NOMO-1 (cell line): ENCODE measurements around the gene IL25.
"Not testable (repeated sequence)": the region's sequence is repeated elsewhere in the genome, so short reads cannot be mapped to it uniquely, and the experiment has no call there.

Experiments used
- DNase-seq, 2 experiments: peaks; one replicate each; lab custom pipeline; 2025; ENCODE audit not compliant: unreplicated experiment in 2 of 2; lab: John Stamatoyannopoulos, UW

IL25 gene

DNA sequence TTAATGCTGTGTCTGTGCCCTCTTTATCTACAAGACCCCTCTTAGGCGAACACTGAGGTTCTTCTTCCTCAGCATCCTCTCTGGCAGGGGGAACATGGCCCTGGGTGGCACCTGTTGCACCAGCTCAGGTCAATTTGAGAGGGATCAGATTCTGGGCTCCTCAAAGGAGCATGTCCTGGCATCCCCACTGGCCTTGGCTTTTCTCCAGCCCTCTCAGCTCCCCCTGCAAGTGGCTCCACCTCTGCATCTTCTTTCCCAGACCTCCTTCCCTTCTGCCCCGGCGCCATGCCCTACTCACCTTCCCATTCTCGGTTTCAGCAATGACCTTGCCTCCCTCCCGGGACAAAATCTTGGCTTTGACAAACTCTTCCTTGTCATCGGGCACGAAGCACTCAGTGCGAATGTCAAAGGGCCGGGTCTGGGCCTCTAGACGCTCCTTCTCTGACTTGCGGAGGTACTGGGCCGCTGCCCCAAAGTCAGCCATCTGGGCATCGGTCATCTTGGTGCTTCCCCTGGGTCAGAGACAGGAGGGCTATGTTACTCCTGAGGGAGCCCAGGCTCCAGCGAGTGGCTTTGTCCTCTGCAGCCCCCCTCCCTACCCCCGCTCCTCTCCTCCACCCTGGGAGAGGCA, 34.2 kb downstream of the IL25 start:
- DNase-seq, result no peak

DNA sequence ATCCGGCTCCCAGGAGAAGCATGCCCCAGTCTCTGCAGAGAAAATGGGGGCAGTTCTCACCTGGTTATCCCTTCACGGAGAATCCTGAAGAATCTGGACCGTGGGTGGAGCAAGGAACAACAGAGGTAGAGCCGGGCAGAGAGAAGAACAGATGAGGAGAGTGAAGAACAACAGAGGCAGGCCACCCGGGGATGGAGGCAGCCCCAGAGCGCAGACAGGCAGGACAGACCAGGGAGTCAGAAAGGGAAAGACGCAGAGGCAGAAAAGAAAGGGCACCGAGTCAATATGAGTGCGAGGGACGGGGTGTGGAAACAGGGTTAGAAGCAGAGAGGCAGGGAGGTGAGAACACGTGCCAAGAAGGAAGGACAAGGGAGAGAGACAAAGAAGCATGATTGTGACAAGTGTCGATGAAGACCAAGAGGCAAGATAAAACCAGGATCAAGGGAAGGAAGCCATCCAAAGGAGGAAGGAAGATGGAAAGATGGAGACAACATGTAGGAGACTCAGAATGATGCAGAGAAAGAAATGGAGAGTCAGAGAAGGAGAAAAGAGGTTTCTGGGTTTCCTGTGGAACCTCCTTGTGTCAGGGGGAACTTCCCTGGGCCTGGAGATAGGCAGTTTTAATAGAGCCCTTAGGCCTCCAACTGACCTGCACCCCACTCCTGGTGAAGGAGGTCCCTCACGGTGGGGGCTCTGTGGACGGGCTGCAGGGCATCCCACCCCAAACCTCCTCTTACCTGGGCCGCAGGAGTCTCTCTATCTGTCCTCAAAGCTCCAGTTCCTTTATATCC, 35.1 kb downstream of the IL25 start, which contains the start of gene MYH6:
Gene MYH6 (minus strand): TSS at position 758 of the 791 bp plus-strand sequence. CDS start 1,050 bp downstream, outside the sequence.
- DNase-seq, result no peak

DNA sequence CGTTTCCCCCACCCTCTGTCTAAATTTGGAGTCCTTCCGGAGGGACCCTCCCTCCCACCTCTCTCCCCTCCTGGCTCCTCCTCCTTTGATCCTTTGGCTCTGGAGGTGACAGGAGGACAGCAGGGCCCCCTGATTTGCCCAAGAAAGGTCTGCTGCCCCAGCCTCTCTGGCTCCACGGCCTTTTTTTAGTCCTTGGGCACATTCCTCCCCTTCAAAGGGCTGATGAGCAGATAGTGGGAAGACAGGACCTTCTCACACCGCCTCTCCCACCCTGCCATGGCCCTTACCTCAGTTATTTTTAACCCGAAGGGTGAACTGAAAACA, 35.7 kb downstream of the IL25 start:
- no peak for DNase-seq

DNA sequence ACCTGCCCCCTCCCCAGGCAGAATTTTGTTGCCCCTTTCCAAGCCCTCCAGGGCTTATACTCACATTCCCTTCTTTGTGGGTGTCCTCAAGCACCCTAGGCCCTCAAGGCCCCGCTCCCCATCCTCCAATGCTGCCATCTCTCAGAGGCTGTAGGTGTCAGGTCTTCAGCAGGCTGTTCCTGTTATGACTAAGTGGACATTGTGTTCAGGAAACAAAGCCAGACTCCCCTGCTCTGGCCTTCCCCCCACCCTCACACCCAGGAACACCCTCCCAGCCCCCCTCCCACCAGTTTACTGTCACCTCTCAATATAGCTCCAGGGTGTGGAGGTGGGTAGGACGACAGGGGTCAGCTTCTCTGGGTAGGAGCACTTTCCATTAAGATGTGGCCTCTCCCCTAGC, 36.9 kb downstream of the IL25 start:
- DNase-seq, result no peak

DNA sequence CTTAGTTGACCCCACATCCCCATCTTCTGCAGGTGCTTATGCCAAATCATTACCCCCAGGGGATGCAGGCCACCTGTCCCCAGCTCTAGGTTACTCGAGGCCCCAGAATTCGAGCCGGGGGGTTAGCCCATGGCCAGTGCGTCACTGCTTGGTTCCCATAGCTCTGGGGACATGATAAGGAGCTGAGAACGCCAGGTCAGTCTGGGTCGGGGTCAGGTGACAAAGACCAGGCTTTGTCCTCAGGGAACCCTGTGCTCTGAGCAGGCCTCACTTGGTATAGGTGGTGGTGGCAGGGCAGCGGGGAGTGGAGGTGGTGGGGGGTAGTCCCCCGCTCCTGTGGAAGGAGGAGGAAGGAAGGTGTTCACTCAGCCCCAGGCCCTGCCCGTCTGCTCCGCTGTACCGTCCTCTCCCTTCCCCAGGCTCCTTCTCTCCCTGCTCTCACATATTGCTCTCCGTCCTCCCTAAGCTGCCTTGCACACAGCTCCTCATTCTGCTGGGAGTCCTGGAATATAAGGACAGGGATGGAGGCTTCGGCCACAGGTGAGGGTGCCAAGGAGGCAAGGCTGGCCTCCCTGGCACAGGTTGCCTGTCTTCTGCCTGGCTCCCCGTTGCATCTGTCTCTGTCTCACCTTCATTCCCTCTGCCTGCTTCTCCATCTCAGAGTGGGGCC, 37.5 kb downstream of the IL25 start:
- DNase-seq, result no peak

DNA sequence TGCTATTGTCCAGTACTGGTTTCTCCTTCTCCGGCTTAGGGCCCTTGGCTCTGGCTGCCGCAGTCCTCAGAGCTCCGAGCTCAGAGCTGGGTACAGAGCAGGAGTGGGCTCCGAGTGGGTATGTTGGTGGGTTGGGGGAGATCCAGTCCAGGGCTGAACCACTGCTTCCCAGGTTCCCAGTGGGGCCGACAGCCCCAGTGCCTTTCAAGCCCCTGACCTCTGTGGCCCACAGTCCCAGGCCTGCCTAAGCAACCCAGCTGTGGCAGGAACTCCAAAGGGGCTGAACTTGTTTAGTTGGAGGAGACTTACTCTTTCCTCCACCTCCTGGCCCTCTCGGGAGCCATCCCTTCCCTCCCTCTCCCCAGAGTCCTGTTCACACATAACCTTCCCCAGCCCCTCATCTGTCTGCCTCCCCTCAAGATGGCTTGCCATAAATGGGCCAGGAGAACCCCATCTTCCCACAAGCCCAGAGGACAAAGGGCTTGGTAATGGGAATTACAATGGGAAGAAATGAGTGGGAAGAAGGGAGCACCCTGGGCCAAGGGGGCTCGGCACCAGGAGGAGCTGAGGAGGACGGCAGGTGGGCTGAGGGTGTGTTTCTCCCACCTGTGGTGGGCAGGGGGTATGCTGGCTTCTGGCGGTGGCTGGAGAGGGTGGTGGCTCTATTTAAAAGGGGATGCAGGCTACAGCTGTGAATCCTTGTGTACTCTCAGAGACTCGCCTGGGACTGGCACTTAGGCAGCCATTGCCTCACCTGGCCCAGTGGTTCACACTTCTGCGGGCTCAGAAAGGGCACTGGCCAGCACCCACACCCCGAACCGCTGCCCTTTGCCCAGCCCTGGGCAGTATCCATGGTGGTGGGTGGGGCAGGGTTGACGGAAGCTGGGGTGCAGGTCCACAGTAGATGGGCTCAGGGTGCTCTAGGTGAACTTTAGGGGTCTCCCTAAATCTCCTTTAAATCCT, 39.2 kb downstream of the IL25 start:
- DNase-seq, result no peak

DNA sequence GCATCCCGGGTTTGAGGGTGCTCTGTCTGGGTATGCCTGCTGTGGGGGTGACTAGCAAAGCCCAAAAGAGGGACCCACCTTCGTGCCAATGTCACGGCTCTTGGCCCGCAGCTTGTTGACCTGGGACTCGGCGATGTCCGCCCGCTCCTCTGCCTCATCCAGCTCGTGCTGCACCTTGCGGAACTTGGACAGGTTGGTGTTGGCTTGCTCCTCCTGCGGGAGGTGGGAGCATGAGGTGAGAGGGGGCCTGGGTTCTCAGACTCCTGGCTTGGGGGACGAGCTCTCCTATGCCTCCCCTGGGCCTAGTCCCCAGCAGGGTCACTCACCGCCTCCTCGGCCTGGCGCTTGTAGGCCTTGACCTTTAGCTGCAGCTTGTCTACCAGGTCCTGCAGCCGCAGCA, 41.1 kb downstream of the IL25 start:
- DNase-seq, result no peak

DNA sequence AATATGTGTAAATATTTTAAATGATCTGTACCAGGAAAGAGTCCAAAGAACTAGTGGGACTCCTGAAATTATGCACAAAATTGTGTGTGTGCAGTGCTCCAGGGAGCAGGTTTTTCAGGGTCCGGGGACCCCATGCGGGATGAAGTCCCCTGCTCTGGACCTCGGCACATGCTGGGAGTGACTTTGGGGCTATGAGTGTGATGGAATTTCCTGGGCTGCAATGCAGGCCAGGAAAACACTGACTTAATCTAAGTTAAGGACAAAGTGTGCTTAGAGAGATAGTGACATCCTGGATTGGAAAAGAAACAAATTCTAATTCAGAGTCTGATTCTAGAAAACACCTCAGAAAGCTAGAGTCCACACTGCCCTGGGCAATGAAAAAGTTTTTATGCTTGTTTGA, 41.6 kb downstream of the IL25 start:
- DNase-seq, result no peak

DNA sequence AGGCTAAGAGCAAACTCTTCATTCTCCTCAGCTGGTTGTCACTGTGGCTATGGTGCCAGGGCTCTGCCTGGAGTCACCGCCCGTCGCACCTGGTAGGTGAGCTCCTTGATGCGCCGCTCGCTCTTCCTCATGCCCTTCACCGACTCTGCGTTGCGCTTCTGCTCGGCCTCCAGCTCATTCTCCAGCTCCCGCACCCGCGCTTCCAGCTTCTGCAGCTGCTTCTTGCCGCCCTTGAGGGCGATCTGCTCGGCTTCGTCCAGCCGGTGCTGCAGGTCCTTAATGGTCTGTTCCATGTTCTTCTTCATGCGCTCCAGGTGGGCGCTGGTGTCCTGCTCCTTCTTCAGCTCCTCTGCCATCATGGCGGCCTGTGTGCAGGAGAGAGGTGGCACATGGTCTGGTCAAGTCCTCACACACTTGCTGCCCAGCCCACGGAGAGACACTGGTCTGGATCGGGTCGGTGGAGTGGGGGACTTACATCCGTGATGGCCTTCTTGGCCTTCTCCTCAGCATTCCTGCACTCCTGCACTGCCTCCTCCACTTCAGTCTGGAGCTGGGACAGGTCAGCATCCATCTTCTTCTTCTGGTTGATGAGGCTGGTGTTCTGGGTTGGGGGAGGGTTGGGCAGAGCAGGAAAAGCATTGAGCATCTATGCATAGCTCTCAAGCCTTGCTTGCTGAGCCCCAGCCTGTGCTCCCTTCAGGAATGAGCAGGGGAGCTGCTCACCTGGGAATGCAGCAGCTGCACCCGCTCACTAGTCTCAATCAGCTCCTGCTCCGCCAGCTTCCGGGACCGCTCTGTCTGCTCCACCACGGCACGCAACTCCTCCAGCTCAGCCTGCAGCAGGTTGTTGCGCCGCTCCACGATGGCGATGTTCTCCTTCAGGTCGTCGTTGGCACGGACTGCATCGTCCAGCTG, 42.6 kb downstream of the IL25 start:
- no peak for DNase-seq

DNA sequence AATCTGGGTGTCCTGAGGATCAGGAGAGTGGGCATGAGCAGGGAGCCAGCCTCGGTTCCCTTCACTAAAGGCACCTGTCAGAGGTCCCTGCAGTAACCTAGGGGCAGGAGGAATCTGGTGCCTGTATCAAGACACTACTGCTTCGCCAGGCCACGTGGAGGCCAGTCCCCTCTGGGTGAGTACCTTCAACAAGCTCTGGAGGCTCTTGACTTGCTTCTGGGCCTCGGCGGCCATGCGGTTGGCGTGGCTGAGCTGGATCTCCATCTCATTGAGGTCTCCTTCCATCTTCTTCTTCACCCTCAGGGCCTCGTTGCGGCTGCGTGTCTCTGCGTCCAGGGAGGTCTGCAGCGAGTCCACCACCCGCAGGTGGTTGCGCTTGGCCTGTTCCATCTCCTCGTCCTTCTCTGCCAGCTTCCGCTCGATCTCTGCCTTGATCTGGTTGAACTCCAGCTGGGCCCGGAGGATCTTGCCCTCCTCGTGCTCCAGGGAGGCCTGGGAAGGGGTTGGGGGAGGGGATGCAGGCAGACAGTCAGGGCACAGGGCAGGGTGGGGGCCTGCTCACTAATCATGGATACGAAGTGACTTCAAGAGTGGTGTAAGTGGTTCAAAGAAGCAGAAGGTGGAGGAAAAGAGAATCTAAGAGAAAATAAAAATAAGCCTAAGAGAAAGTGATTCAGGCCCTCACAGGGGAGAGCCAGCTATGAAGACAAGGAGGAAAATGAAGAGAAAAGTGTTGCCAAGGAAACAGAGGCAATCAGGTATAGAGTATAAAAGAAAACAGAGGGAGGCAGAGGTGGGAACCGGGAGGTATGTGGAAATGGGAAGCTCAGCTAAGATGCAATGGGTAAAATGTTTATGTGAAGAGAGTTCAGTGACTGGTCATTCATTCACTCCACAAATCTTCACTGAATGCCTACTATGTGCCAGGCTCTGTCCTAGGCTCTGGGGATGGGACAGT, 43.5 kb downstream of the IL25 start:
- no peak for DNase-seq

DNA sequence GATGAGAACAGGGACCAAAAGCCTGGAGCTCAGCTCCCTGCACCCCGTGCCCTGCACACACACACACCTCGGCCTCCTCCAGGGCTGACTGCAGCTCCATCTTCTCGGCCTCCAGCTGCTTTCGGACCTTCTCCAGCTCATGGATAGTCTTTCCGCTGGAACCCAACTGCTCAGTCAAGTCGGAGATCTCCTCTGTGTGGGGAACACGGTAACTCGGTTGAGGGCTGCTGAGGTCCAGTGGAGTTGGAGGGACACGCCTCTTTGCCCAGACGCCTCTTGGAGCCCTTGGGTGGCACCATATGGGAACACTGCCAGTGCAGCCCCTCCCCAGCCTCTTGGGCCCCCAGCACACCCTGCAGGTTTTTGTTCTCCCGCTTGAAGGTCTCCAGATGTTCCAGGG, 44.2 kb downstream of the IL25 start:
- no peak for DNase-seq

DNA sequence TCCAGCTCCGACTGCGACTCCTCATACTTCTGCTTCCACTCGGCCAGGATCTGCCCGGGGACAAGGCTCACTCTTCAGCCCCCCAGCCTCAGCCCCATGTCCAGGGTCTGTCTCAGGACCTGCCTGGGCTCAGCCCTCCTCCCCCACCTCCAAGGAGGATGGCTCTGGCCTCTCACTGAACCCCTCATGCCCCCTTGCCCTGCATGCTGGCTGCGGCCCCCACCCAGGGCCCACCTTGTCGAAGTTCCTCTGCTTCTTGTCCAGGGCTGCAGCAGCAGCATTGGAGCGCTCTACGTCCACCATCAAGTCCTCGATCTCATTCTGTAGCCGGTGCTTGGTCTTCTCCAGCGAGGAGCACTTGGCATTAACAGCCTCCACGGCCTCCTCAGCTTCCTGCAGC, 44.7 kb downstream of the IL25 start:
- not testable (repeated sequence) for DNase-seq

DNA sequence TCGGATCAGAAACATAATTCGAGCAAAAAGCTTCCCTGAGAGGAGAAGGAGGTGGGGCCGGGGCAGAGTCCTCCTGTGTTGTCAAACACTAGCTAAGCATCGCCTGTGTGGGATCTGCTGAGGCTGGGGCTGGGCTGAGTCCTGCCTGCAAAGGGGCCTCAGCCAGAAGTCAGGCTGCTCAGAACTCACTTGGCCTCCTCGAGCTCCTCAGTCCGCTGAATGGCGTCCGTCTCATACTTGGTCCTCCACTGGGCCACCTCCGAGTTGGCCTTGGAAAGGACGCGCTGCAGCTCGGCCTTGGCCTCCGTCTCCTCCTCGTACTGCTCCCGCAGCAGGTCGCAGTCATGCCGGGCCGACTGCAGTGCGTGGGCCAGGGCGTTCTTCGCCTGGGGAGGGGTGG, 45.4 kb downstream of the IL25 start:
- DNase-seq, result no peak

DNA sequence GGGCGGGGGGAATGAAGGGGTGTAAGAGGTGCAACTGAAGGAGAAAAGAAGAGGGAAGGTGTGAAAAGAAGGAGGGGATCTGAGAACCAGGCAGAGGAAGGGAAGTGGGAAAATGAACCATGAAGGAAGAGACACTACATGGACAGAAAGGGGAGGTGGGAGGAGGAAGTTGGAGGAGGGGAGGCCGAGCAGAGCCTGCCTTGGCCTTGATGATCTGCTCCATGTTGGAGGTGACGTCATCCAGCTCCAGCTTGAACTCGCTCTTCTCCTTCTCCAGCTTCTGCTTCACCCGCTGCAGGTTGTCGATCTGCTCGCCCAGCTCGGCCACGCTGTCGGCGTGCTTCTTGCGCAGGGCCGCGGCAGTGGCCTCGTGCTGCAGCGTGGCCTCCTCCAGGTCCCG, 47.0 kb downstream of the IL25 start:
- not testable (repeated sequence) for DNase-seq

DNA sequence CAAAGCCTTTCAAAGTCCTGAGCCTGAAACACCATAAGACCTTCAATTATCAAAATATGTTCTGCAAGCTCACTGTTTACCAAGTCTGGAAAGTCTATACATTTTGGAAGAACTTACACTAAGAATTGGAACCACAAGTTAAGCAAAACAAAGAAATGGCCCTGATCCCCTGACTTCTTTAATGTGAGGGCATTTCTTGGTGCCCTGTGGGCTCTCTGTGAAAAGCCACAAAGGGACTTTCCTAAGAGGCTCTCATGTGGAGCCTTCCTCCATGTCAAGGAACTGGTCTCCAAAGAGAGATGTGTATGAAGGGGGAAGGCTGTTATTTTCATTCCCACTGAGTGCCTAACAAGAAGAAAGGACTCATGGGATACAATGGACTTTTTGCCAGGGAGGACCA, 49.0 kb downstream of the IL25 start:
- DNase-seq, result no peak

DNA sequence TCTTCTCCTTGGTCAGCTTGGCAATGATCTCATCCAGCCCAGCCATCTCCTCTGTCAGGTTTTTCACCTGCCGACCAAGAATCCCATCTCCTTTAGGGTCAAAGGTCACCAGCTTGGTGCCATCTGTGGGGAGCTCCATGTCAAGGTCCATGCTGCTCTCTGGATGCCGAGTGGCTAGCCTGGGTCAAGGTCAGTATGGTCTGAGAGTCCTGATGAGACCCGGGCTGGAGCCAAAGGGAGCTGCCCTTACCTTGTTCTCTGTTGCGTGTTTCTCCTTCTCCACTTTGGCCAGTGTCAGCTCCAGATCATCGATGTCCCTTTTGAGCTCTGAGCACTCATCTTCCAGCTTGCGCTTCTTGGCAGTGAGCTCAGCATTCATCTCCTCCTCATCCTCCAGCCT, 51.0 kb downstream of the IL25 start:
- no peak for DNase-seq

DNA sequence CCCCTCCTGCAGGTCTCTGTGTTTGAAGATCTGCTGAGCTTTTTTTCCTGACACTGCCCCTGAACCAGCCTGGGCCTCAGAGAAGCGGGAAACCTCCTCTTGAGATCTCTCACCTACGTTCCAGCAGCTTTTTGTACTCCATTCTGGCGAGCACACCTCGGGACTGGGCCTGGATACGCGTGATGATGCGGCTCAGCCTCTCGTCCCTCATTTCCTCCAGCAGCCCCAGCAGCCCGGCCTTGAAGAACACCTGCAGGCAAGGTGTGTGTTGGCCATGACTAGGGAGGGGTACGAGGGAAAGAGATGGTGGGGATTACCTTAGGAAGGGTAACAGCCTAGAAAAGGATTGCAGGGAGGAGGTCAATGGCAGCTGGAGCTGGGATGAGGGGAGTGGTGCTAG, 52.6 kb downstream of the IL25 start:
- DNase-seq, result no peak

DNA sequence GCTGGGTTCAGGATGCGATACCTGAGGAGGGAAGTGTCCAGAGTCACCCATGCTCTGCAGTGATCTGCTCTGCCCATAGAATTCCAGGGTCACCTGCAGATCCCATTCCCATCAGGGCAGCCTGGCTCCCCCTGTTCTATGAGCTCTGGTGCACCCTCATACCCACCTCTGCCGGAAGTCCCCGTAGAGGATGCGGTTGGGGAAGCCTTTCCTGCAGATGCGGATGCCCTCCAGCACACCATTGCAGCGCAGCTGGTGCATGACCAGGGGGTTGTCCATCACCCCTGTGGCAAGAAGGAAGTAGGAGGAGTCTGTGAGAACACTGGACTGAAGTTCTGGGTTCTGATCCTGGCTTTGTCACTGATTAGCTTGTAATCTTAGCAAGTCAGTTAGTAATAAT, 53.2 kb downstream of the IL25 start:
- DNase-seq, result not testable (repeated sequence)
